ENCODE data around the gene TMEM69. TPM values are rescaled to one million over a fixed set of nuclear protein-coding genes. Genes with fewer than 3 reads are reported as not detected.

Gene TMEM69
- total and polyA plus RNA-seq, 2 experiments from 2014 or later, result 59.7 to 62.4 TPM

DNA sequence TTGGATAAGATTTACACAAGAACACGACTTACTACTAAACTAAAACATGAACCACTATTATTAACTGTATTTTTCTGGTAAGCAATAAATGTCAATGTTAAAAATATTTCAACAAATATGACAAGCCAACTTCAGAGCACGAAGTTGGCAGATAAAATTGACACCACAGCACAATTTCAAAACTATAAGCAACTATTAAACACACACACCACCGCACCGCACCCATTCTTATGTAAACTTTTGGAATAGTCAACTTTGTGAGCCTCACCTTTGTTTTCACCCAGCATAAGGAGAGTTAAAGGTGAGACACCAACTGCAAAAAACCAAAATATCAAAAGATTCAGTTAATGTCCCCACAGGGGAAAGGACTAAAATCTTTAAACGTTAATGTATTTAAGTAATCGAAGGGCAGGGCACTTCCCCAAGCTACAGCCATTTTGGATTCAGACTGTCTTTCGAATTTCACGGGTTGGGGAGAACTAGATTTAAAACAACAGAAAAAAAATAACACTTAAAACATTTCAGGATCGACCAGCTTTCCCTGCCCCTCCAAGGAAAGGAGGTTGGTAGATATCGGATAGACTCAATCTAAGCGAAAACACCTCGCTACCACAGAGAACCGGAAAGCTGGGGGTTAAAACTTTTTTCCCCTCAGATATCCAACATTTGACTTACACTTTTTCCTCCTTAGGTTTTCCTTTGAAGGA lies 2.5 kb upstream of the TMEM69 start (continued):
- TF ChIP-seq, protein P1, sequence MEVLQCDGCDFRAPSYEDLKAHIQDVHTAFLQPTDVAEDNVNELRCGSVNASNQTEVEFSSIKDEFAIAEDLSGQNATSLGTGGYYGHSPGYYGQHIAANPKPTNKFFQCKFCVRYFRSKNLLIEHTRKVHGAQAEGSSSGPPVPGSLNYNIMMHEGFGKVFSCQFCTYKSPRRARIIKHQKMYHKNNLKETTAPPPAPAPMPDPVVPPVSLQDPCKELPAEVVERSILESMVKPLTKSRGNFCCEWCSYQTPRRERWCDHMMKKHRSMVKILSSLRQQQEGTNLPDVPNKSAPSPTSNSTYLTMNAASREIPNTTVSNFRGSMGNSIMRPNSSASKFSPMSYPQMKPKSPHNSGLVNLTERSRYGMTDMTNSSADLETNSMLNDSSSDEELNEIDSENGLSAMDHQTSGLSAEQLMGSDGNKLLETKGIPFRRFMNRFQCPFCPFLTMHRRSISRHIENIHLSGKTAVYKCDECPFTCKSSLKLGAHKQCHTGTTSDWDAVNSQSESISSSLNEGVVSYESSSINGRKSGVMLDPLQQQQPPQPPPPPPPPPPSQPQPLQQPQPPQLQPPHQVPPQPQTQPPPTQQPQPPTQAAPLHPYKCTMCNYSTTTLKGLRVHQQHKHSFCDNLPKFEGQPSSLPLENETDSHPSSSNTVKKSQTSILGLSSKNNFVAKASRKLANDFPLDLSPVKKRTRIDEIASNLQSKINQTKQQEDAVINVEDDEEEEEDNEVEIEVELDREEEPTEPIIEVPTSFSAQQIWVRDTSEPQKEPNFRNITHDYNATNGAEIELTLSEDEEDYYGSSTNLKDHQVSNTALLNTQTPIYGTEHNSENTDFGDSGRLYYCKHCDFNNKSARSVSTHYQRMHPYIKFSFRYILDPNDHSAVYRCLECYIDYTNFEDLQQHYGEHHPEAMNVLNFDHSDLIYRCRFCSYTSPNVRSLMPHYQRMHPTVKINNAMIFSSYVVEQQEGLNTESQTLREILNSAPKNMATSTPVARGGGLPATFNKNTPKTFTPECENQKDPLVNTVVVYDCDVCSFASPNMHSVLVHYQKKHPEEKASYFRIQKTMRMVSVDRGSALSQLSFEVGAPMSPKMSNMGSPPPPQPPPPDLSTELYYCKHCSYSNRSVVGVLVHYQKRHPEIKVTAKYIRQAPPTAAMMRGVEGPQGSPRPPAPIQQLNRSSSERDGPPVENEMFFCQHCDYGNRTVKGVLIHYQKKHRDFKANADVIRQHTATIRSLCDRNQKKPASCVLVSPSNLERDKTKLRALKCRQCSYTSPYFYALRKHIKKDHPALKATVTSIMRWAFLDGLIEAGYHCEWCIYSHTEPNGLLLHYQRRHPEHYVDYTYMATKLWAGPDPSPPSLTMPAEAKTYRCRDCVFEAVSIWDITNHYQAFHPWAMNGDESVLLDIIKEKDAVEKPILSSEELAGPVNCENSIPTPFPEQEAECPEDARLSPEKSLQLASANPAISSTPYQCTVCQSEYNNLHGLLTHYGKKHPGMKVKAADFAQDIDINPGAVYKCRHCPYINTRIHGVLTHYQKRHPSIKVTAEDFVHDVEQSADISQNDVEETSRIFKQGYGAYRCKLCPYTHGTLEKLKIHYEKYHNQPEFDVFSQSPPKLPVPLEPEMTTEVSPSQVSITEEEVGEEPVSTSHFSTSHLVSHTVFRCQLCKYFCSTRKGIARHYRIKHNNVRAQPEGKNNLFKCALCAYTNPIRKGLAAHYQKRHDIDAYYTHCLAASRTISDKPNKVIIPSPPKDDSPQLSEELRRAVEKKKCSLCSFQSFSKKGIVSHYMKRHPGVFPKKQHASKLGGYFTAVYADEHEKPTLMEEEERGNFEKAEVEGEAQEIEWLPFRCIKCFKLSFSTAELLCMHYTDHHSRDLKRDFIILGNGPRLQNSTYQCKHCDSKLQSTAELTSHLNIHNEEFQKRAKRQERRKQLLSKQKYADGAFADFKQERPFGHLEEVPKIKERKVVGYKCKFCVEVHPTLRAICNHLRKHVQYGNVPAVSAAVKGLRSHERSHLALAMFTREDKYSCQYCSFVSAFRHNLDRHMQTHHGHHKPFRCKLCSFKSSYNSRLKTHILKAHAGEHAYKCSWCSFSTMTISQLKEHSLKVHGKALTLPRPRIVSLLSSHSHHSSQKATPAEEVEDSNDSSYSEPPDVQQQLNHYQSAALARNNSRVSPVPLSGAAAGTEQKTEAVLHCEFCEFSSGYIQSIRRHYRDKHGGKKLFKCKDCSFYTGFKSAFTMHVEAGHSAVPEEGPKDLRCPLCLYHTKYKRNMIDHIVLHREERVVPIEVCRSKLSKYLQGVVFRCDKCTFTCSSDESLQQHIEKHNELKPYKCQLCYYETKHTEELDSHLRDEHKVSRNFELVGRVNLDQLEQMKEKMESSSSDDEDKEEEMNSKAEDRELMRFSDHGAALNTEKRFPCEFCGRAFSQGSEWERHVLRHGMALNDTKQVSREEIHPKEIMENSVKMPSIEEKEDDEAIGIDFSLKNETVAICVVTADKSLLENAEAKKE (CRISPR knock-in tag; IDR thresholded peaks at IDR 0.05), result no peak
- TF ChIP-seq, protein P2, sequence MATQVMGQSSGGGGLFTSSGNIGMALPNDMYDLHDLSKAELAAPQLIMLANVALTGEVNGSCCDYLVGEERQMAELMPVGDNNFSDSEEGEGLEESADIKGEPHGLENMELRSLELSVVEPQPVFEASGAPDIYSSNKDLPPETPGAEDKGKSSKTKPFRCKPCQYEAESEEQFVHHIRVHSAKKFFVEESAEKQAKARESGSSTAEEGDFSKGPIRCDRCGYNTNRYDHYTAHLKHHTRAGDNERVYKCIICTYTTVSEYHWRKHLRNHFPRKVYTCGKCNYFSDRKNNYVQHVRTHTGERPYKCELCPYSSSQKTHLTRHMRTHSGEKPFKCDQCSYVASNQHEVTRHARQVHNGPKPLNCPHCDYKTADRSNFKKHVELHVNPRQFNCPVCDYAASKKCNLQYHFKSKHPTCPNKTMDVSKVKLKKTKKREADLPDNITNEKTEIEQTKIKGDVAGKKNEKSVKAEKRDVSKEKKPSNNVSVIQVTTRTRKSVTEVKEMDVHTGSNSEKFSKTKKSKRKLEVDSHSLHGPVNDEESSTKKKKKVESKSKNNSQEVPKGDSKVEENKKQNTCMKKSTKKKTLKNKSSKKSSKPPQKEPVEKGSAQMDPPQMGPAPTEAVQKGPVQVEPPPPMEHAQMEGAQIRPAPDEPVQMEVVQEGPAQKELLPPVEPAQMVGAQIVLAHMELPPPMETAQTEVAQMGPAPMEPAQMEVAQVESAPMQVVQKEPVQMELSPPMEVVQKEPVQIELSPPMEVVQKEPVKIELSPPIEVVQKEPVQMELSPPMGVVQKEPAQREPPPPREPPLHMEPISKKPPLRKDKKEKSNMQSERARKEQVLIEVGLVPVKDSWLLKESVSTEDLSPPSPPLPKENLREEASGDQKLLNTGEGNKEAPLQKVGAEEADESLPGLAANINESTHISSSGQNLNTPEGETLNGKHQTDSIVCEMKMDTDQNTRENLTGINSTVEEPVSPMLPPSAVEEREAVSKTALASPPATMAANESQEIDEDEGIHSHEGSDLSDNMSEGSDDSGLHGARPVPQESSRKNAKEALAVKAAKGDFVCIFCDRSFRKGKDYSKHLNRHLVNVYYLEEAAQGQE (IDR thresholded peaks at IDR 0.05; ENCODE audit: unreplicated experiment), result no peak
- TF ChIP-seq EZH2 (IDR thresholded peaks at IDR 0.05; ENCODE audit: low read depth, unreplicated experiment) (no peak), ZNF114 (CRISPR knock-in tag; IDR thresholded peaks at IDR 0.05) (no peak), ZNF331 (CRISPR knock-in tag; IDR thresholded peaks at IDR 0.05; ENCODE audit: low read depth) (no peak), JUNB (IDR thresholded peaks at IDR 0.05; ENCODE audit: unreplicated experiment) (no peak), NANOG (IDR thresholded peaks at IDR 0.05; ENCODE audit: borderline replicate concordance) (no peak)
